NCI-H2107 treated with DMSO at 0.1 percent for 48 hours (cell line): ENCODE data around the gene POLA1.
"Not testable (repeated sequence)": the region's sequence is repeated elsewhere in the genome, so short reads cannot be mapped to it uniquely, and the experiment has no call there.

Experiments used
- DNase-seq: peaks from one replicate; lab custom pipeline; 2025; ENCODE audit not compliant: unreplicated experiment; lab: John Stamatoyannopoulos, UW

The POLA1 gene

GRCh38 chrX:24789047-24789446 is 95.3 kb downstream of the POLA1 start:
- no peak for DNase-seq

DNA sequence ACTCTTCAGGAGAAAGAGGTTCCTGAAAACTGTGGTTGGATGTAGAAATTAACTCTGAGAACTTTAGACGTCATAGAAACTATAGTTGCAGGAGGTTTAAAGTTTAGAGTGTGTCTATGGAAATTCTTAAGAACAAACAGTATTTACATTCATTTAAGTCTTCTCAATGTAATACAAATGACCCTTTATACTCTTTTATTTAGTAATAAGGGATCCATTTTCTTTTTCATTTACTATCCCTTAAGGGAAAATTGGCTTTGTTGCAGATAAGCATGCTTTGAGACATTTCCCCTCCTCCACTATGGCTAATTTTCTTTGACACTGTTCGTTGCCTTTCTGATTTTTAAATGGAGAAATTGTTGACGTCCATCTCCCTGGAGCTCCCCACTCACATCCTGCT is 96.4 kb downstream of the POLA1 start:
- no peak for DNase-seq

- no peak for DNase-seq
These were observed 102.5 kb downstream of the POLA1 start for GRCh38 chrX:24796204-24796603.

DNA sequence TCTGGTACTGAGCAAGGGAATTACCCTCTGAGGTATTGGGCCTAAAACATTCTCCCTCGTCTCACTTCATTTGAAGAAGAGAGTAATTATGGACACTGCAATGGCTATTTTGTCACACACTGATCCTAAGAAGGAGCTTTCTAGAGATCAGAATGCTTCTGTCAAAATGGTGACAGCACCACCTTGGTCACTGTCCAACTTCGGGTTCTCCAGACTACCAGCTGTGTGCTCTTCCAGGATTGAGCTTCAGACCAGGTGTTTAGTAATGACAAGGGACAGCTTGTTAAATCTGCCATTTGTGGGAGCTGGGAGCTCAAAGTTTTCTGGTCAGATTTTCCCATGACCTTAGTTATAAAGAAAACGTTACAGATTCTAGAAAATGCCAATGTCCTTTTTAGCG is 105.4 kb downstream of the POLA1 start:
- no peak for DNase-seq

DNA sequence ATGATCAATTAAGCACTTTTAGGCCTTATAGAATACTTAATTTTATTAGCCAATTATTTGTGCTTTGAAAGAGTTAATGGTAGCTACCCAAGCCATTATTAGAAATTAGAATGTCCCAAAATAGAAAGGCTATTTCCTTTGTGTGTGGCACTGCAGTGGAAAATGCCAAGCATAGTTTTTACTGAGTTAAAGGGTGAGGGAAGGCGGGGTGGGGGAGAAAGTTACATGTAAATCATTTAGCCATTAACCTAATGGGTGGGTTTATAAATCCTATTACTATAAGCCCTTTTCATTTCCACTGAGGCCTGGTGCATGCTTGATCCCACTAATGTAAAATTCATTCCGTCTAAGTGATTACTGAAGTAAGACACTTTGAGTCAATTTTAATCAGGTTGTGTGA is 105.8 kb downstream of the POLA1 start:
- no peak for DNase-seq

DNA sequence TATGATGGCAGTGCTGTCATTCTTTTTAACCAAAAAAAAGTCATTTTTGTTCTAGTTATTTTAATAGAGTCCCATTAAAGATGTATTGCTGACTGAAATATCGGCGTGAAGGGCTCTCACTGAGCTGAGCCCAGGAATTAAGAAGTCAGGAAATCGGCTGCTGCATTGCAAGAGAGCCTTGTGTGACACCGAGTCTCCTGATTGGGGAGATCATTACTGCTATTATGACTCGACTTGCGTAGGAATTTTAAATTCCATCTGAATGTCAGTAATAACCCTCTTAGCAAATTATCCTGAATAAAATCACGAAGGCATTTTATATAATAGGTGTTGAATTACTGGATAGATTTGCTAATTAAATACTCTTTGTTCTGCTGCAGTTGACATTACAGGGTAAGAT is 111.5 kb downstream of the POLA1 start:
- DNase-seq, result no peak

- not testable (repeated sequence) for DNase-seq
These were observed 126.1 kb downstream of the POLA1 start for GRCh38 chrX:24819807-24820206.

DNA sequence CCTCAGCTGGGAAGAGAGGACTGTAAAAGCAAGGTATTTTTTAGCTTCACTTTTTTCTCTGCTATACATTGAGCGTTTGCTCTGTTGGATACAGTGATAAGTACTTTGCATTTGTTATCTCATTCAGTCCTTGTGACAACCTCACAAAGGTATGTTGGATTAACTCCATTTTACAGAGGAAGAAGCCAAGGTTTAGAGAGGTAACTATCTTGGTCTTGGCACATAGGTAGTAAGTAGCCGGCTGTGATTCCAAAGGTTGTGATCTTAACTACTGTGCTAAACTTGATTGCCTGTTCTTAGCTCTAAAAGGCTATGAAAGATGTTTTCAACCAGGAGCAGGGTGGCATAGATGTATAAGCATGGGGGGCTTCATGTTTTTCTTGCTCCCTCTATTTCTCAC is 134.4 kb downstream of the POLA1 start:
- no peak for DNase-seq

DNA sequence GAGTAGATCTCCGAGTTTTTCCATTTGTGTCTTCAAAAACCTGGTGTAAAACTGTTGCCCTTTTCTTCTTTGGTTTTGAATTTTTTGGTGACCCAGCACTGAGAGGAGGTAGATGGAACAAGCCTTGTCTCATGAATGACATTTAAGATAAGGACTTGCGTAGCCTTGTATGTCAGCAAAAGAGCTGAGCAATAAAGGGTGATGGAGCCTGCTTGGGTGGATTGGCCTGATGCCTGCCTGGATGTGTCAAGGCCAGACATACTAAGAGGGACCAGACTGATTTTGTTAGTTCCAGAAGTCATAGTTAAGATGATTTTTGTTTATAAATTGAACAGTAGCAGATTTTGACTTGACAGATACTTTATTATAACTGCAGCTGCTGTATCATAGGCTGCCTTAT is 134.9 kb downstream of the POLA1 start:
- DNase-seq, result no peak

DNA sequence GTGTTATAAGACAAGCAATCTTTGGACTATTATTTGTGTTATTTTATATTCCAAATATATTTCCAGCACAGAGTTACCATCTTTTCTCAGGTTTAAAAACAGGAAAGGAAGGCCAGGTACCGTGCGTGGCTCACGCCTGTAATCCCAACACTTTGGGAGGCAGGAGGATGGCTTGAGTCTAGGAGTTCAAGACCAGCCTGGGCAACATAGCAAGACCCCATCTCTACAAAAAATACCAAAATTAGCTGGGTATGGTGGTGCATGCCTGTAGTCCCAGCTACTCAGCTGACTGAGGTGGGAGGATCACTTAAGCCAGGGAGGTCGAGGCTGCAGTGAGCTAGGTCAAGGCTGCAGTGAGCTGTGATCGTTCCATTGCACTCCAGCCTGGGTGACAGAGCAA is 140.0 kb downstream of the POLA1 start:
- no peak for DNase-seq

GRCh38 chrX:24837966-24838365 is 144.2 kb downstream of the POLA1 start:
- DNase-seq, result no peak

- no peak for DNase-seq
These were observed 144.9 kb downstream of the POLA1 start for GRCh38 chrX:24838629-24839028.

GRCh38 chrX:24839331-24839730 is 145.6 kb downstream of the POLA1 start:
- DNase-seq, result no peak

- DNase-seq, result no peak
These were observed 148.8 kb downstream of the POLA1 start for GRCh38 chrX:24842486-24842885.

DNA sequence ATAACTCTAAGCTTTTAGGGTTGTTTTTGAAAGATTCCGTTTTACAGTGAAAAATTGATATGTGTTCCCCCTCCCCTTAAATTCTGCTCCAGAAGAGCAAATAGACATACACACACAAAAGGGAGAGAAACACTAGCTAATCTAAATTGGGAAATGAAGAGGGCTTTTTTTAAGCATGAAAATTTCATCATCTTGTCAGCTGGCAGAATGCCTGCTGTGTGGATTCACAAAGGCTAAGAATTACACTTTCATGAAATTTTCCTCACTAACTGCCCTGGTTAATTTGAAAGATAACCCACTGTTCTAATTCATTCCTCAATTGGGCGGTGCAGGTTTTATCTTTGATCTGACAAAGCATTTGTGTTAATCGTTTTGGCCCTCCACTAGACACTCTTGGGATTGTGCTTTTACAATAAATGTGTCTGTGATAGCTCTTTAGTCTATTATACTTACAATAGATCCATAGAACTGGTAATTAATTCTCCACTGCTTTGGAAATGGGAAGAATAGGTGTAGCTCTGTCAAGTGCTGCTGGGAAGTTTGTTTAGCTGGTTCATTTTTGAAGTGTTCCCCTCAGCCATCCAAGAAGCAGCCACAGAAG is 152.9 kb downstream of the POLA1 start:
- DNase-seq, result peak; percentile 69

GRCh38 chrX:24851289-24851688 is 157.6 kb downstream of the POLA1 start:
- DNase-seq, result no peak

DNA sequence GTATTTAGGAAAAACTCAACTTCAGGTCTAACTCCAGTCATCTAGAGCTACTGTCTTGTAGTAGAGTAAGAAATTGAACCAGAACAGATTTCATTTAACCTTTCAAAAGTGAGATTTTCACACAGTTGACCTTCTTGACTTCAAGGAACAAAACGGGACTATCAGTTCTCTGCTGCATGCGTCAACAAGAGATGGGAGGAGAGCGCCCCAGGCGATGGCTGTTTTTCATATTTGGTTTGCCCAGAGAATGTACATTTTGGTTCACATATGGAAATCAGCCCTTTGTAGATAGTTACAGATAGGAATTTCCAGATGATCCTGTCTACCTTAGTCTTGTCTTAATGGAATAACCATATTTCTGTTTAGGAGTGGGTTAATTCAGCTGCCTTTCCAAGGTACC is 158.1 kb downstream of the POLA1 start:
- DNase-seq, result no peak

DNA sequence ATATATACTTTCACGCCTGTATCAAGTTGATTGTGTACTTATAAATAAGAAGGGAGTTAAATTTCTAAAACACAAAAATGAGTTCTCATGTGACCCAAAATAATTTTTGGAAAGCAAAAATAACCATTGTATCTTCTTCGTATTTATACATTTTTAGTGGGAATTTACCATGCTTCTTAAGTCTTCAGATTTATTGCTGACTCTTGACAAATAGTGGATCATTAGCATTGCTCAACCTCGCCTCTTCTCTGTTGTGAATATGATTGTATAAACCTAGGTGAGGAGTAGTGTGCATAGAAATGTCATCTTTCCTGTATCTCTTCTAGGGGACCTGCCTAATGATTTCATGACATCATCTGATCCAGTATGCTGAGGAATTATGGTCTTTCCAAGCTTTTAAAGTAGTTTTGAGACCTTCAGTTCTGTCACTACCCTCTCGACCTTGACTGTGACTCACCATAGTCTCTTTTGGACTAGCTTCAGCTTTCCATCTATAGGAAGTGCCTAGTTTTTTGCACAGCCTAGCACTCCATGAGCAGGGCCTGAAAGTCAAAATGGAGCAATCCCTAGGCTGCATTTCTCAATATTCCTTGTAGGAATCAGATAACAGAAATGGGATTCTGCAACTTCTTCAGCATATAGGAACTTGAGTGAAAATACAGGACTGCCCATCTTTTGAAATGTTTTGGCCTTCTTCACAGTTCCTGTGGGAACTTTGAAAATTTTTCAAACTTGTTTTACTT is 164.5 kb downstream of the POLA1 start:
- DNase-seq, result no peak

GRCh38 chrX:24859211-24859841 is 165.6 kb downstream of the POLA1 start:
- DNase-seq, result no peak

GRCh38 chrX:24860140-24860539 is 166.4 kb downstream of the POLA1 start:
- DNase-seq, result no peak

- no peak for DNase-seq
These were observed 168.6 kb downstream of the POLA1 start for GRCh38 chrX:24862343-24862742.

GRCh38 chrX:24863779-24864178 is 170.1 kb downstream of the POLA1 start:
- DNase-seq, result not testable (repeated sequence)
